Endothelial cell of umbilical vein (primary cell): ENCODE results near the gene MAPK4. TPM values are rescaled to one million over a fixed set of nuclear protein-coding genes. Genes with fewer than 3 reads are reported as not detected.

Source experiments
- BruUV-seq: library from RNA; stranded (reverse); fragments of 400-500 nt; replicated peaks from 2 replicates; lab custom pipeline; 2021; lab: Mats Ljungman, UMichigan
- CTCF ChIA-PET: fragments of 300-600, 350-600 bp; sonication (Branson Sonifier 250); formaldehyde crosslinking; loops from one replicate; lab custom pipeline; 2021; ENCODE audit warnings: antibody characterized with exemption, inconsistent platforms; lab: Charles Lee
- POLR2A ChIA-PET: fragments of 300-600, 350-600 bp; sonication (Branson Sonifier 250); formaldehyde crosslinking; loops from one replicate; lab custom pipeline; 2021; ENCODE audit warnings: antibody characterized with exemption, inconsistent platforms; lab: Charles Lee
- DNase-seq: peaks from one replicate; pipeline ENCODE4 v3.0.0-alpha.2; 2011; ENCODE audit warnings: low read depth, low spot score
- FAIRE-seq: peaks from 2 replicates; lab custom pipeline; 2011; peaks lifted over from hg19 to GRCh38; lab: Jason Lieb, UNC
- H2AFZ ChIP-seq: 2 replicates; pipeline ENCODE4 v1.6.0; 2012; ENCODE audit warnings: low read depth, low read length, control low read depth, inconsistent platforms
- H3K27ac ChIP-seq: 2 replicates; pipeline ENCODE4 v1.5.1; 2011; ENCODE audit warnings: low read depth, mild to moderate bottlenecking, control low read depth, low read length, moderate library complexity; ENCODE audit not compliant: insufficient read depth
- H3K27me3 ChIP-seq, 2 experiments: 2 replicates each; pipeline versions ENCODE4 v1.6.0 to v1.6.1; 2011; ENCODE audit warnings: low read length in 2 of 2, mixed read lengths in 1 of 2; ENCODE audit not compliant: control insufficient read depth in 2 of 2, insufficient read depth in 2 of 2
- H3K36me3 ChIP-seq, 2 experiments: 2 replicates in 1 of 2; 3 replicates in 1 of 2; pipeline ENCODE4 v1.5.1; 2011; ENCODE audit warnings: low read length in 2 of 2, mild to moderate bottlenecking in 1 of 2, moderate library complexity in 1 of 2; ENCODE audit not compliant: control insufficient read depth in 2 of 2, insufficient read depth in 2 of 2; ENCODE audit errors: extremely low read depth in 1 of 2
- H3K4me1 ChIP-seq: 3 replicates; pipeline ENCODE4 v1.5.1; 2011; ENCODE audit warnings: mild to moderate bottlenecking, low read length; ENCODE audit not compliant: control insufficient read depth, insufficient read depth; ENCODE audit errors: extremely low read depth
- H3K4me2 ChIP-seq: 2 replicates; pipeline ENCODE4 v1.6.1; 2011; ENCODE audit warnings: low read length, control low read depth, mixed read lengths; ENCODE audit not compliant: insufficient read depth
- H3K4me3 ChIP-seq, 3 experiments: fragments of 200-600 bp in 1 of 3; sonication (generic), shearing (Covaris generic) in 1 of 3; replicated peaks in 1 of 3; 2 replicates each; pipeline ENCODE4 v1.5.1; 2011 to 2016; ENCODE audit warnings: control low read depth in 3 of 3, low read length in 3 of 3, mild to moderate bottlenecking in 2 of 3, inconsistent platforms in 1 of 3, low read depth in 1 of 3, moderate library complexity in 1 of 3; ENCODE audit not compliant: insufficient read depth in 1 of 3
- H3K79me2 ChIP-seq: 2 replicates; pipeline ENCODE4 v1.6.0; 2012; ENCODE audit warnings: low read length, inconsistent platforms; ENCODE audit not compliant: control insufficient read depth, insufficient read depth
- H3K9ac ChIP-seq: replicated peaks from 2 replicates; pipeline ENCODE3; 2011; ENCODE audit warnings: low read length, control low read depth; ENCODE audit not compliant: insufficient read depth; ENCODE audit errors: extremely low read depth
- H3K9me1 ChIP-seq: replicated peaks from 3 replicates; pipeline ENCODE4 v1.6.0; 2011; ENCODE audit warnings: mild to moderate bottlenecking, low read length; ENCODE audit not compliant: control insufficient read depth, insufficient read depth; ENCODE audit errors: extremely low read depth
- H3K9me3 ChIP-seq: replicated peaks from 2 replicates; pipeline ENCODE4 v1.5.1; 2012; ENCODE audit warnings: low read length, inconsistent platforms; ENCODE audit not compliant: control insufficient read depth, insufficient read depth
- H4K20me1 ChIP-seq: replicated peaks from 2 replicates; pipeline ENCODE3; 2011; ENCODE audit warnings: mild to moderate bottlenecking, low read length; ENCODE audit not compliant: control insufficient read depth, insufficient read depth; ENCODE audit errors: extremely low read depth
- MYC ChIP-seq: IDR thresholded peaks from one replicate; pipeline ENCODE4 v1.6.1; 2011; ENCODE audit warnings: mild to moderate bottlenecking, low read depth, low read length
- dilution Hi-C: fragments of 300-500 bp; cut with MboI; formaldehyde crosslinking; loops from one replicate; pipeline ENCODE4 v1.15.0; 2019; ENCODE audit warnings: low sequenced_read_pairs; ENCODE audit not compliant: extremely low pct_ligation_motif_present
- intact Hi-C: fragments of 100-400 bp; cut with micrococcal nuclease; formaldehyde crosslinking; loops from one replicate; pipeline ENCODE4 v1.10.0; 2022
- polyA plus RNA-seq, 4 experiments: library from polyadenylated mRNA; depleted of rRNA in 3 of 4; stranded (reverse) in 3 of 4; unstranded in 1 of 4; fragments of >200 nt; gene quantifications; 2 replicates each; pipeline versions ENCODE4 v1.2.1 to v1.2.3, GENCODE V29; 2011 to 2012; ENCODE audit warnings: missing spikeins in 1 of 4
- total RNA-seq: library from RNA; stranded (reverse); gene quantifications from 2 replicates; pipeline ENCODE4 v1.2.3, GENCODE V29; 2021

MAPK4 gene
- total and polyA plus RNA-seq, 2 donors (not counting 3 experiments of a cell fraction or from before 2014, with no cell fraction given), result not detected

DNA sequence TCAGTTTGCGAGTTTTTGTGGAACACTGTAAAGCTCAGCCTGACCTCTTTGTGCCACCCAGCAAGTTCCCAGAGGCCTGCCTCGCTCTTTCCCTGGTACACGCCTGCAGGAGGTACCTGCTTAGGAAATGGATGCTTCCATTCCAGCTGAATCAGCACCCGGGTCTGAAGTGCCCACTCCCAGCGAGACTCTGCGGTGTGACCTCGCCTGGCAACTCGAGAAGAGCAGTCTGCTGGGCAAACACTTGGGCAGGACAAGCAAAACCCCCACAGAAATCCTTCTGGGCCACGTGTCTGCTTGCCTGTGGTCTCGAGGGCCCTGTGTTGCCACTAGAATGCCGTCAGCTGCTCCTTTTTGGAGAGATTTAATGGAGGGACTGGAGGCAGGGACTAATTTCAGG is 127.6 kb downstream of the MAPK4 start:
- no peaks in the 10 kb centered on the region for H3K4me1 ChIP-seq
- no peaks in the 10 kb centered on the region for H3K9me1 ChIP-seq
- intact Hi-C loops (no loop called here), dilution Hi-C loops (no loop called here)
- no peak for TF ChIP-seq MYC
- no peak overlapping the region for H3K4me2 ChIP-seq
- H3K27ac ChIP-seq, result no peak overlapping the region
- H3K27me3 ChIP-seq, result no peaks in the 10 kb centered on the region
- ChIA-PET CTCF (no interaction called here), POLR2A (no interaction called here)
- no peak for FAIRE-seq
- no peak for DNase-seq
- no peak overlapping the region for H3K9ac ChIP-seq
- H3K9me3 ChIP-seq, result no peaks in the 10 kb centered on the region
- no peak overlapping the region for H3K4me3 ChIP-seq
- H3K36me3 ChIP-seq, result no peaks in the 10 kb centered on the region
- H4K20me1 ChIP-seq, result no peaks in the 10 kb centered on the region
- H2AFZ ChIP-seq, result no peak overlapping the region
- BruUV-seq, result no TSS peak
- H3K79me2 ChIP-seq, result no peaks in the 10 kb centered on the region

DNA sequence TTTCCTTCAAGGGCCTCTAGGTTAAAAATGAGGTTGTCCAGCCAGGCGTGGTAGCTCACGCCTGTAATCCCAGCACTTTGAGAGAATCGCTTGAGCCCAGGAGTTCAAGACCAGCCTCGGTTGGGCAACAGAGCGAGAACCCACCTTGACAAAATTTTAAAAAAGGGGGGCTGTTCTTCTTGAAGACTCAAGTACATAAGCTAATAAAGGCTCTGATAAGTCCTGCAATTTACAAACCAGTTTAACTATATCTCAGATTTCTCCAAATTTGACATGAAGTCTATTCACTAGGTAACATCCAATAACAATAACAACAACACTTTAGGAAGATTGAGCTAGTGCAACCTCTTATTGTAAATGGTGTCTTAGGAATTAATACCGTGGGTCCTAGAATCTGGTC is 129.7 kb downstream of the MAPK4 start:
- Histone ChIP-seq H4K20me1 (no peaks in the 10 kb centered on the region), H3K9me3 (no peaks in the 10 kb centered on the region), H3K9me1 (no peaks in the 10 kb centered on the region), H3K4me1 (no peaks in the 10 kb centered on the region), H3K27me3 (no peaks in the 10 kb centered on the region), H3K4me2 (no peak overlapping the region), H3K9ac (no peak overlapping the region), H2AFZ (no peak overlapping the region), H3K36me3 (no peaks in the 10 kb centered on the region), H3K4me3 (no peak overlapping the region), H3K79me2 (no peaks in the 10 kb centered on the region), H3K27ac (no peak overlapping the region)
- TF ChIP-seq MYC, result no peak
- BruUV-seq, result no TSS peak
- ChIA-PET CTCF (no interaction called here), POLR2A (no interaction called here)
- DNase-seq, result no peak
- dilution Hi-C loops (no loop called here), intact Hi-C loops (no loop called here)
- FAIRE-seq, result no peak
